WTC11 (cell line): ENCODE results near the gene EHD4. TPM values are rescaled to one million over a fixed set of nuclear protein-coding genes. Genes with fewer than 3 reads are reported as not detected.

Source experiments
- ATAC-seq: fragments of 200-7000 bp; cut with Tn5 transposase; 2 replicates; pipeline ENCODE4 v1.10.0; 2021; ENCODE audit warnings: mild to moderate bottlenecking, moderate library complexity
- CTCF ChIA-PET: fragments of 300-600 bp; sonication (Branson Sonifier 250); formaldehyde crosslinking; loops from one replicate; lab custom pipeline; 2021; ENCODE audit warnings: antibody characterized with exemption; lab: Charles Lee
- POLR2A ChIA-PET: fragments of 350-600 bp; sonication (Branson Sonifier 250); formaldehyde crosslinking; loops from one replicate; lab custom pipeline; 2021; ENCODE audit warnings: antibody characterized with exemption; lab: Charles Lee
- DNase-seq: peaks from one replicate; pipeline ENCODE4 v3.0.0; 2021; ENCODE audit warnings: low spot score
- H3K27ac Mint-ChIP-seq: 2 replicates; pipeline ENCODE4 v1.8.0; 2021; ENCODE audit warnings: mixed read lengths
- H3K27me3 Mint-ChIP-seq: 2 replicates; pipeline ENCODE4 v1.8.0; 2021; ENCODE audit warnings: low read depth, mild to moderate bottlenecking, moderate library complexity, mixed read lengths
- H3K36me3 Mint-ChIP-seq: 2 replicates; pipeline ENCODE4 v1.8.0; 2021; ENCODE audit warnings: mixed read lengths
- H3K4me1 Mint-ChIP-seq: 2 replicates; pipeline ENCODE4 v1.8.0; 2022; ENCODE audit warnings: mixed read lengths
- H3K4me3 Mint-ChIP-seq: 2 replicates; pipeline ENCODE4 v1.8.0; 2021; ENCODE audit warnings: mild to moderate bottlenecking, moderate library complexity, mixed read lengths
- H3K9me3 Mint-ChIP-seq: 2 replicates; pipeline ENCODE4 v1.8.0; 2021; ENCODE audit warnings: mixed read lengths
- CREM ChIP-seq: sonication (generic); formaldehyde crosslinking; IDR thresholded peaks from 2 replicates; pipeline ENCODE4 v1.8.1; 2022; ENCODE audit warnings: mild to moderate bottlenecking, missing genetic modification reagents, moderate library complexity
- ELF4 ChIP-seq: sonication (generic); formaldehyde crosslinking; IDR thresholded peaks from 2 replicates; pipeline ENCODE4 v1.8.1; 2022; ENCODE audit warnings: low read depth, mild to moderate bottlenecking, moderate library complexity, missing genetic modification reagents
- EMX1 ChIP-seq: fragments of 250-450 bp; sonication (Bioruptor Pico); IDR thresholded peaks from 2 replicates; pipeline ENCODE4 v1.8.0; 2021; ENCODE audit warnings: mild to moderate bottlenecking
- FOXK1 ChIP-seq: sonication (generic); formaldehyde crosslinking; IDR thresholded peaks from 2 replicates; pipeline ENCODE4 v1.8.0; 2022; ENCODE audit warnings: mild to moderate bottlenecking, moderate library complexity, missing genetic modification reagents
- FOXP1 ChIP-seq: sonication (generic); formaldehyde crosslinking; IDR thresholded peaks from 2 replicates; pipeline ENCODE4 v1.8.0; 2022; ENCODE audit warnings: missing genetic modification reagents, mild to moderate bottlenecking, moderate library complexity, borderline replicate concordance
- IRF2 ChIP-seq: sonication (generic); formaldehyde crosslinking; IDR thresholded peaks from 2 replicates; pipeline ENCODE4 v1.8.0; 2022; ENCODE audit warnings: low read depth, missing genetic modification reagents, borderline replicate concordance
- NFE2L1 ChIP-seq: sonication (generic); formaldehyde crosslinking; IDR thresholded peaks from 2 replicates; pipeline ENCODE4 v1.8.1; 2023; ENCODE audit warnings: missing genetic modification reagents
- NFYB ChIP-seq: sonication (generic); formaldehyde crosslinking; conservative IDR thresholded peaks from 2 replicates; pipeline ENCODE4 v1.8.0; 2022; ENCODE audit warnings: low read depth, missing genetic modification reagents
- RORB ChIP-seq: fragments of 250-450 bp; sonication (Bioruptor Pico); IDR thresholded peaks from 2 replicates; pipeline ENCODE4 v1.9.0; 2021; ENCODE audit warnings: mild to moderate bottlenecking
- SOX15 ChIP-seq: fragments of 250-450 bp; sonication (Bioruptor Pico); IDR thresholded peaks from 2 replicates; pipeline ENCODE4 v1.9.0; 2021; ENCODE audit warnings: mild to moderate bottlenecking
- SP1 ChIP-seq: sonication (generic); formaldehyde crosslinking; conservative IDR thresholded peaks from 2 replicates; pipeline ENCODE4 v1.8.1; 2022; ENCODE audit warnings: missing genetic modification reagents
- ZBTB21 ChIP-seq: sonication (generic); formaldehyde crosslinking; IDR thresholded peaks from 2 replicates; pipeline ENCODE4 v1.8.1; 2023; ENCODE audit warnings: mild to moderate bottlenecking, missing genetic modification reagents, borderline replicate concordance
- ZNF138 ChIP-seq: sonication (generic); formaldehyde crosslinking; conservative IDR thresholded peaks from 2 replicates; pipeline ENCODE4 v1.8.1; 2022; ENCODE audit warnings: mild to moderate bottlenecking, moderate library complexity, missing genetic modification reagents
- ZNF263 ChIP-seq: sonication (generic); formaldehyde crosslinking; IDR thresholded peaks from 2 replicates; pipeline ENCODE4 v1.8.1; 2022; ENCODE audit warnings: low read depth, mild to moderate bottlenecking, moderate library complexity, missing genetic modification reagents
- total RNA-seq: library from RNA; stranded (reverse); gene quantifications from 3 replicates; pipeline ENCODE4 v1.2.3, GENCODE V29; 2021
- TF ChIP-seq, protein P1 (sequence below): sonication (generic); formaldehyde crosslinking; conservative IDR thresholded peaks from 2 replicates; pipeline ENCODE4 v1.8.1; 2023; ENCODE audit warnings: mild to moderate bottlenecking, low read depth, missing genetic modification reagents, moderate library complexity
- TF ChIP-seq, protein P2 (sequence below): sonication (generic); formaldehyde crosslinking; IDR thresholded peaks from 2 replicates; pipeline ENCODE4 v1.8.0; 2023; ENCODE audit warnings: missing genetic modification reagents
- TF ChIP-seq, protein P3 (sequence below): sonication (generic); formaldehyde crosslinking; IDR thresholded peaks from 2 replicates; pipeline ENCODE4 v1.8.0; 2023; ENCODE audit warnings: missing genetic modification reagents, mild to moderate bottlenecking, borderline replicate concordance
- TF ChIP-seq, protein P4 (sequence below): sonication (generic); formaldehyde crosslinking; IDR thresholded peaks from 2 replicates; pipeline ENCODE4 v1.8.1; 2022; ENCODE audit warnings: missing genetic modification reagents, borderline replicate concordance
- TF ChIP-seq, protein P5 (sequence below): fragments of 250-450 bp; sonication (Bioruptor Pico); conservative IDR thresholded peaks from 2 replicates; pipeline ENCODE4 v1.9.0; 2021; ENCODE audit warnings: mild to moderate bottlenecking
- TF ChIP-seq, protein P6 (sequence below): sonication (generic); formaldehyde crosslinking; IDR thresholded peaks from 2 replicates; pipeline ENCODE4 v1.8.1; 2023; ENCODE audit warnings: mild to moderate bottlenecking, missing genetic modification reagents, borderline replicate concordance

Gene EHD4
- total RNA-seq, 1 experiment from 2014 or later, result 23.9 TPM

DNA sequence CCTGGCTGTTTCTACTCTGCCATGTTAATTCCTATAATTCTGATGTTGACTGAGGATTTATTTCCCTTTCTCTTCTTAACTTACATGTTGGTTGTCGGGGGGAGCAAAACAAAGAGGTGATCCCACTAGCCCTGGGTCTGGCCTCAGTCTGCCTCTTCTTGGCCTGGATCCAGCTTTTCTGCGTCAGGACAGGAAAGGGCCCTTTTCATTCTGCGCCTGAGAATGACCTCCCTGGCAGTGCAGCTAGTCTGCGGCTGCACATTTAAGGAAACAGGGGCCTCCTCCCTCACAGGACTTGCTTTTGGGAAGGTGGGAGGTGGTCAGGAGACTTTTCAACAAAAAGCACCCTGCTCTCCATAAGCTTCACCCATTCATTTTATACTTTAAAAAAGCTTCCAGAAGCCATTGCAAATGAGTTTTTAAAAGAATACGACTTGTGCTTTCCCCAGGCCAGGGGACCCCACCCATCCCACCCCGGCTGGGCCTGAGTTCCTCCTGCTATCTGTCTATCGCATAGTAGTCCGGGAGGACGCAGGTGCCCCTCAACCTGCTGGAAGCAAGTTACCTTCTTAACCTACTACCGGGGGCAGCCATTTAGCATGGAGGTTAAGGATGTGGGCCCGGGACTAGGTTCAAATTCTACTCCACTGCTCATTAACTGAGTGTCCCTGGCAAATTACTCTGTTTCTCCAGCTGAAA is 21.3 kb upstream of the EHD4 start (continued):
- TF ChIP-seq, protein P1, sequence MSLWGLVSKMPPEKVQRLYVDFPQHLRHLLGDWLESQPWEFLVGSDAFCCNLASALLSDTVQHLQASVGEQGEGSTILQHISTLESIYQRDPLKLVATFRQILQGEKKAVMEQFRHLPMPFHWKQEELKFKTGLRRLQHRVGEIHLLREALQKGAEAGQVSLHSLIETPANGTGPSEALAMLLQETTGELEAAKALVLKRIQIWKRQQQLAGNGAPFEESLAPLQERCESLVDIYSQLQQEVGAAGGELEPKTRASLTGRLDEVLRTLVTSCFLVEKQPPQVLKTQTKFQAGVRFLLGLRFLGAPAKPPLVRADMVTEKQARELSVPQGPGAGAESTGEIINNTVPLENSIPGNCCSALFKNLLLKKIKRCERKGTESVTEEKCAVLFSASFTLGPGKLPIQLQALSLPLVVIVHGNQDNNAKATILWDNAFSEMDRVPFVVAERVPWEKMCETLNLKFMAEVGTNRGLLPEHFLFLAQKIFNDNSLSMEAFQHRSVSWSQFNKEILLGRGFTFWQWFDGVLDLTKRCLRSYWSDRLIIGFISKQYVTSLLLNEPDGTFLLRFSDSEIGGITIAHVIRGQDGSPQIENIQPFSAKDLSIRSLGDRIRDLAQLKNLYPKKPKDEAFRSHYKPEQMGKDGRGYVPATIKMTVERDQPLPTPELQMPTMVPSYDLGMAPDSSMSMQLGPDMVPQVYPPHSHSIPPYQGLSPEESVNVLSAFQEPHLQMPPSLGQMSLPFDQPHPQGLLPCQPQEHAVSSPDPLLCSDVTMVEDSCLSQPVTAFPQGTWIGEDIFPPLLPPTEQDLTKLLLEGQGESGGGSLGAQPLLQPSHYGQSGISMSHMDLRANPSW (CRISPR knock-in tag), result no peak
- TF ChIP-seq ELF4 (no peak), SP1 (CRISPR knock-in tag) (no peak), FOXK1 (CRISPR knock-in tag) (no peak), NFE2L1 (CRISPR knock-in tag) (no peak), NFYB (CRISPR knock-in tag) (no peak), ZNF263 (CRISPR knock-in tag) (no peak), SOX15 (CRISPR knock-in tag) (no peak)
- TF ChIP-seq, protein P2, sequence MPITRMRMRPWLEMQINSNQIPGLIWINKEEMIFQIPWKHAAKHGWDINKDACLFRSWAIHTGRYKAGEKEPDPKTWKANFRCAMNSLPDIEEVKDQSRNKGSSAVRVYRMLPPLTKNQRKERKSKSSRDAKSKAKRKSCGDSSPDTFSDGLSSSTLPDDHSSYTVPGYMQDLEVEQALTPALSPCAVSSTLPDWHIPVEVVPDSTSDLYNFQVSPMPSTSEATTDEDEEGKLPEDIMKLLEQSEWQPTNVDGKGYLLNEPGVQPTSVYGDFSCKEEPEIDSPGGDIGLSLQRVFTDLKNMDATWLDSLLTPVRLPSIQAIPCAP (CRISPR knock-in tag), result no peak
- TF ChIP-seq, protein P3, sequence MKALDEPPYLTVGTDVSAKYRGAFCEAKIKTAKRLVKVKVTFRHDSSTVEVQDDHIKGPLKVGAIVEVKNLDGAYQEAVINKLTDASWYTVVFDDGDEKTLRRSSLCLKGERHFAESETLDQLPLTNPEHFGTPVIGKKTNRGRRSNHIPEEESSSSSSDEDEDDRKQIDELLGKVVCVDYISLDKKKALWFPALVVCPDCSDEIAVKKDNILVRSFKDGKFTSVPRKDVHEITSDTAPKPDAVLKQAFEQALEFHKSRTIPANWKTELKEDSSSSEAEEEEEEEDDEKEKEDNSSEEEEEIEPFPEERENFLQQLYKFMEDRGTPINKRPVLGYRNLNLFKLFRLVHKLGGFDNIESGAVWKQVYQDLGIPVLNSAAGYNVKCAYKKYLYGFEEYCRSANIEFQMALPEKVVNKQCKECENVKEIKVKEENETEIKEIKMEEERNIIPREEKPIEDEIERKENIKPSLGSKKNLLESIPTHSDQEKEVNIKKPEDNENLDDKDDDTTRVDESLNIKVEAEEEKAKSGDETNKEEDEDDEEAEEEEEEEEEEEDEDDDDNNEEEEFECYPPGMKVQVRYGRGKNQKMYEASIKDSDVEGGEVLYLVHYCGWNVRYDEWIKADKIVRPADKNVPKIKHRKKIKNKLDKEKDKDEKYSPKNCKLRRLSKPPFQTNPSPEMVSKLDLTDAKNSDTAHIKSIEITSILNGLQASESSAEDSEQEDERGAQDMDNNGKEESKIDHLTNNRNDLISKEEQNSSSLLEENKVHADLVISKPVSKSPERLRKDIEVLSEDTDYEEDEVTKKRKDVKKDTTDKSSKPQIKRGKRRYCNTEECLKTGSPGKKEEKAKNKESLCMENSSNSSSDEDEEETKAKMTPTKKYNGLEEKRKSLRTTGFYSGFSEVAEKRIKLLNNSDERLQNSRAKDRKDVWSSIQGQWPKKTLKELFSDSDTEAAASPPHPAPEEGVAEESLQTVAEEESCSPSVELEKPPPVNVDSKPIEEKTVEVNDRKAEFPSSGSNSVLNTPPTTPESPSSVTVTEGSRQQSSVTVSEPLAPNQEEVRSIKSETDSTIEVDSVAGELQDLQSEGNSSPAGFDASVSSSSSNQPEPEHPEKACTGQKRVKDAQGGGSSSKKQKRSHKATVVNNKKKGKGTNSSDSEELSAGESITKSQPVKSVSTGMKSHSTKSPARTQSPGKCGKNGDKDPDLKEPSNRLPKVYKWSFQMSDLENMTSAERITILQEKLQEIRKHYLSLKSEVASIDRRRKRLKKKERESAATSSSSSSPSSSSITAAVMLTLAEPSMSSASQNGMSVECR (CRISPR knock-in tag), result no peak

DNA sequence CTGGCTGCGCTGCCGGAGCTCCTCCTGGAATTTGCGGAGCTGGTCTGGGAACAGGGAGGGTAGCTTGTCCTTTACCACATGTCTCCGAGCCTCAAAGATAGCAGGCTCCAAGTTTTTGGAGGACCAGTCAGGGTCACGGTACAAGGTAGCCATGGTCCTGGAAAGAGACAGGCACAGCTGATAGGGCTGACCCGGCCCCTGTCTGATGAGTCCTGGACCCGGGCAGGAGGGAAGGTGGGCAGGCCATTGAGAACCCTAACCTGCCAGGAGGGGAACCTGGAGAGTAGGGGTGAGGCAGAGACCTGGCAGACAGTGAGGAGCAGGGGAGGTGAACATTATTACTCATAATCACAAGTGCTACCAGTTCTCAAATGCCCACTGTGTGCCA is 20.4 kb upstream of the EHD4 start:
- ChIA-PET POLR2A (no interaction called here), CTCF (interaction anchor here (0.6 to 1.7 kb wide), 3 partner anchors 64 to 145 kb away, joined by 3 to 7 read pairs (median 4); no protein-coding TSS in a partner anchor)
- H3K4me3 Mint-ChIP-seq, result no peak overlapping the region
- no peak overlapping the region for H3K27ac Mint-ChIP-seq
- H3K9me3 Mint-ChIP-seq, result no peaks in the 10 kb centered on the region
- H3K27me3 Mint-ChIP-seq, result no peaks in the 10 kb centered on the region; the same call in 1 of the 2 replicates
- H3K4me1 Mint-ChIP-seq, result peaks cover 6% of the 10 kb centered on the region
- DNase-seq (no peak), ATAC-seq (no peak)
- no peaks in the 10 kb centered on the region for H3K36me3 Mint-ChIP-seq
- TF ChIP-seq, protein P4, sequence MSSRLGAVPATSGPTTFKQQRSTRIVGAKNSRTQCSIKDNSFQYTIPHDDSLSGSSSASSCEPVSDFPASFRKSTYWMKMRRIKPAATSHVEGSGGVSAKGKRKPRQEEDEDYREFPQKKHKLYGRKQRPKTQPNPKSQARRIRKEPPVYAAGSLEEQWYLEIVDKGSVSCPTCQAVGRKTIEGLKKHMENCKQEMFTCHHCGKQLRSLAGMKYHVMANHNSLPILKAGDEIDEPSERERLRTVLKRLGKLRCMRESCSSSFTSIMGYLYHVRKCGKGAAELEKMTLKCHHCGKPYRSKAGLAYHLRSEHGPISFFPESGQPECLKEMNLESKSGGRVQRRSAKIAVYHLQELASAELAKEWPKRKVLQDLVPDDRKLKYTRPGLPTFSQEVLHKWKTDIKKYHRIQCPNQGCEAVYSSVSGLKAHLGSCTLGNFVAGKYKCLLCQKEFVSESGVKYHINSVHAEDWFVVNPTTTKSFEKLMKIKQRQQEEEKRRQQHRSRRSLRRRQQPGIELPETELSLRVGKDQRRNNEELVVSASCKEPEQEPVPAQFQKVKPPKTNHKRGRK (CRISPR knock-in tag), result no peak
- TF ChIP-seq CREM (no peak), RORB (no peak), ZNF138 (CRISPR knock-in tag) (no peak), IRF2 (CRISPR knock-in tag) (no peak), FOXP1 (no peak), EMX1 (no peak), ZBTB21 (CRISPR knock-in tag) (no peak)
- TF ChIP-seq, protein P5, sequence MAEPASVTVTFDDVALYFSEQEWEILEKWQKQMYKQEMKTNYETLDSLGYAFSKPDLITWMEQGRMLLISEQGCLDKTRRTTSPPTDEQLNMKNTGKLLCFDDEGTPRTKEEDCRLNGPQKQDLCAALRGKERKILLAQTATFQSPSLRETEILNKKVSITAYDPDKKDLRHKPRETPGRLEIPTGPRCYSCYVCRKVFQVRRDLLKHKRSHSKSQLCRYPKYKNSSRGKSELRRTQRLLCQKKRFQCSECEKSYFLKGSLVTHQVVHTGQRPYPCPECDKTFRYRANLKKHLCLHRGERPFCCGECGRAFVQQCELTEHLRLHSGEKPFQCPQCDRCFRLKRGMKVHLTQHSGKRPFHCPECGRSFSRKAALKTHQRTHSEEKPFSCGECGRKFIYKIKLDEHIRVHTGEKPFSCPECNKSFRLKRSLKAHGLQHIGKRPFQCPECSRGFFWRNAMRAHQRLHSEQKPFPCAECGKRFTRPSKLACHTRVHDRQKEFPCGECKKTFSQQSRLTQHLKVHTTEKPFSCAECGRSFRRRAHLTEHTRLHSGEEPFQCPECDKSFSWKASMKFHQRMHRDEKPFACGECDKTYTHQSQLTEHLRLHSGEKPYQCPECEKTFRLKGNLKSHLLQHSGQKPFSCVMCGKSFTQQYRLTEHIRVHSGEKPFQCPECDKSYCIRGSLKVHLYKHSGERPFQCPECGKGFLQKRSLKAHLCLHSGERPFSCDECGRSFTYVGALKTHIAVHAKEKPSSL, result no peak
- TF ChIP-seq, protein P6, sequence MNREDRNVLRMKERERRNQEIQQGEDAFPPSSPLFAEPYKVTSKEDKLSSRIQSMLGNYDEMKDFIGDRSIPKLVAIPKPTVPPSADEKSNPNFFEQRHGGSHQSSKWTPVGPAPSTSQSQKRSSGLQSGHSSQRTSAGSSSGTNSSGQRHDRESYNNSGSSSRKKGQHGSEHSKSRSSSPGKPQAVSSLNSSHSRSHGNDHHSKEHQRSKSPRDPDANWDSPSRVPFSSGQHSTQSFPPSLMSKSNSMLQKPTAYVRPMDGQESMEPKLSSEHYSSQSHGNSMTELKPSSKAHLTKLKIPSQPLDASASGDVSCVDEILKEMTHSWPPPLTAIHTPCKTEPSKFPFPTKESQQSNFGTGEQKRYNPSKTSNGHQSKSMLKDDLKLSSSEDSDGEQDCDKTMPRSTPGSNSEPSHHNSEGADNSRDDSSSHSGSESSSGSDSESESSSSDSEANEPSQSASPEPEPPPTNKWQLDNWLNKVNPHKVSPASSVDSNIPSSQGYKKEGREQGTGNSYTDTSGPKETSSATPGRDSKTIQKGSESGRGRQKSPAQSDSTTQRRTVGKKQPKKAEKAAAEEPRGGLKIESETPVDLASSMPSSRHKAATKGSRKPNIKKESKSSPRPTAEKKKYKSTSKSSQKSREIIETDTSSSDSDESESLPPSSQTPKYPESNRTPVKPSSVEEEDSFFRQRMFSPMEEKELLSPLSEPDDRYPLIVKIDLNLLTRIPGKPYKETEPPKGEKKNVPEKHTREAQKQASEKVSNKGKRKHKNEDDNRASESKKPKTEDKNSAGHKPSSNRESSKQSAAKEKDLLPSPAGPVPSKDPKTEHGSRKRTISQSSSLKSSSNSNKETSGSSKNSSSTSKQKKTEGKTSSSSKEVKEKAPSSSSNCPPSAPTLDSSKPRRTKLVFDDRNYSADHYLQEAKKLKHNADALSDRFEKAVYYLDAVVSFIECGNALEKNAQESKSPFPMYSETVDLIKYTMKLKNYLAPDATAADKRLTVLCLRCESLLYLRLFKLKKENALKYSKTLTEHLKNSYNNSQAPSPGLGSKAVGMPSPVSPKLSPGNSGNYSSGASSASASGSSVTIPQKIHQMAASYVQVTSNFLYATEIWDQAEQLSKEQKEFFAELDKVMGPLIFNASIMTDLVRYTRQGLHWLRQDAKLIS (CRISPR knock-in tag), result no peak
